HFFc6 (cell line): ENCODE results near the gene LMF1. TPM values are rescaled to one million over a fixed set of nuclear protein-coding genes. Genes with fewer than 3 reads are reported as not detected.
"Not testable (repeated sequence)": the region's sequence is repeated elsewhere in the genome, so short reads cannot be mapped to it uniquely, and the experiment has no call there.

ENCODE experiments used
- DNase-seq: peaks from one replicate; pipeline ENCODE4 v3.0.0-alpha.2; 2018
- H3K27ac Mint-ChIP-seq: 2 replicates; pipeline ENCODE4 v1.8.0; 2020; ENCODE audit warnings: mild to moderate bottlenecking, mixed read lengths
- H3K27me3 Mint-ChIP-seq: 2 replicates; pipeline ENCODE4 v1.8.0; 2021; ENCODE audit warnings: mild to moderate bottlenecking, moderate library complexity, mixed read lengths; ENCODE audit not compliant: insufficient read depth
- H3K36me3 Mint-ChIP-seq: 2 replicates; pipeline ENCODE4 v1.8.0; 2021; ENCODE audit warnings: low read depth, mixed read lengths
- H3K4me1 Mint-ChIP-seq: 2 replicates; pipeline ENCODE4 v1.8.0; 2020; ENCODE audit warnings: low read depth, mixed read lengths
- H3K4me3 Mint-ChIP-seq: 2 replicates; pipeline ENCODE4 v1.8.0; 2020; ENCODE audit warnings: mild to moderate bottlenecking, moderate library complexity, mixed read lengths
- H3K9me3 Mint-ChIP-seq: 2 replicates; pipeline ENCODE4 v1.8.0; 2020; ENCODE audit warnings: mild to moderate bottlenecking, mixed read lengths
- CTCF ChIP-seq: fragments of 200-600 bp; sonication (generic); IDR thresholded peaks from 2 replicates; pipeline ENCODE4 v1.5.0; 2021; ENCODE audit warnings: antibody characterized with exemption, mild to moderate bottlenecking
- total RNA-seq, 6 experiments: library from RNA; stranded (reverse); fragmentation: NEBNext Ultra II Directional; extraction: Animal tissue kit (Norgen Biotek cat#: 25700); gene quantifications; 2 replicates in 1 of 6; 3 replicates in 5 of 6; pipeline ENCODE4 v1.2.3, GENCODE V29; 2021

The LMF1 gene
- total RNA-seq, 6 experiments from 2014 or later, result 10.9 to 19.3 (median 14.2) TPM

- H3K36me3 Mint-ChIP-seq, result peaks cover 5% of the 10 kb centered on the region; the same call in 1 of the 2 replicates
- no peak overlapping the region for H3K27ac Mint-ChIP-seq
These were observed 103.1 kb downstream of the LMF1 start for GRCh38 chr16:867421-868385.

GRCh38 chr16:866252-866896, 104.4 kb downstream of the LMF1 start:
- H3K27ac Mint-ChIP-seq, result no peak overlapping the region
- no peak for TF ChIP-seq CTCF
- H3K27me3 Mint-ChIP-seq, result peaks cover 1% of the 10 kb centered on the region
- H3K36me3 Mint-ChIP-seq, result peaks cover 5% of the 10 kb centered on the region; the same call in 1 of the 2 replicates
- H3K9me3 Mint-ChIP-seq, result peaks cover 6% of the 10 kb centered on the region
- DNase-seq, result no peak
- H3K4me1 Mint-ChIP-seq, result no peaks in the 10 kb centered on the region
- H3K4me3 Mint-ChIP-seq, result no peak overlapping the region

More at GRCh38 chr16:867421-868385, 103.1 kb downstream of the LMF1 start:
- TF ChIP-seq CTCF, result no peak
- DNase-seq, result no peak
- peaks cover 1% of the 10 kb centered on the region for H3K27me3 Mint-ChIP-seq
- no peak overlapping the region for H3K4me3 Mint-ChIP-seq
- no peaks in the 10 kb centered on the region for H3K4me1 Mint-ChIP-seq
- H3K9me3 Mint-ChIP-seq, result peaks cover 11% of the 10 kb centered on the region

GRCh38 chr16:865026-865425, 105.8 kb downstream of the LMF1 start:
- Mint-ChIP-seq H3K36me3 (peaks cover 15% of the 10 kb centered on the region), H3K27ac (no peak overlapping the region), H3K9me3 (peaks cover 17% of the 10 kb centered on the region), H3K27me3 (peaks cover 1% of the 10 kb centered on the region), H3K4me1 (no peaks in the 10 kb centered on the region), H3K4me3 (no peak overlapping the region)
- no peak for DNase-seq
- TF ChIP-seq CTCF, result no peak

GRCh38 chr16:861446-861845, 109.3 kb downstream of the LMF1 start:
- peaks cover 13% of the 10 kb centered on the region for H3K36me3 Mint-ChIP-seq
- TF ChIP-seq CTCF, result no peak
- peaks cover 4% of the 10 kb centered on the region for H3K27me3 Mint-ChIP-seq
- no peaks in the 10 kb centered on the region for H3K4me1 Mint-ChIP-seq
- no peak overlapping the region for H3K27ac Mint-ChIP-seq
- peaks cover 22% of the 10 kb centered on the region for H3K9me3 Mint-ChIP-seq
- no peak overlapping the region for H3K4me3 Mint-ChIP-seq
- DNase-seq, result no peak

GRCh38 chr16:860891-861290, 109.9 kb downstream of the LMF1 start:
- H3K9me3 Mint-ChIP-seq, result peaks cover 20% of the 10 kb centered on the region
- no peaks in the 10 kb centered on the region for H3K4me1 Mint-ChIP-seq
- no peak overlapping the region for H3K27ac Mint-ChIP-seq
- no peak for TF ChIP-seq CTCF
- H3K4me3 Mint-ChIP-seq, result no peak overlapping the region
- peaks cover 13% of the 10 kb centered on the region for H3K36me3 Mint-ChIP-seq
- DNase-seq, result no peak
- peaks cover 4% of the 10 kb centered on the region for H3K27me3 Mint-ChIP-seq

- not testable (repeated sequence) for DNase-seq, H3K27ac Mint-ChIP-seq, H3K27me3 Mint-ChIP-seq, H3K4me1 Mint-ChIP-seq, H3K4me3 Mint-ChIP-seq
- Mint-ChIP-seq H3K36me3 (peaks cover 13% of the 10 kb centered on the region), H3K9me3 (peaks cover 21% of the 10 kb centered on the region)
These were observed 111.8 kb downstream of the LMF1 start for GRCh38 chr16:858971-859370.

- not testable (repeated sequence) for DNase-seq, H3K27me3 Mint-ChIP-seq, H3K4me1 Mint-ChIP-seq, H3K4me3 Mint-ChIP-seq, H3K27ac Mint-ChIP-seq
- Mint-ChIP-seq H3K36me3 (peaks cover 17% of the 10 kb centered on the region), H3K9me3 (peaks cover 27% of the 10 kb centered on the region)
These were observed 112.3 kb downstream of the LMF1 start for GRCh38 chr16:858441-858840.
